Nephron progenitor cell (in vitro differentiated cells): ENCODE results near the gene KCNK13.

Source experiments
- DNase-seq: peaks from one replicate; pipeline ENCODE4 v3.0.0; 2021
- H3K27ac Mint-ChIP-seq: 2 replicates; pipeline ENCODE4 v1.8.0; 2021; ENCODE audit warnings: mild to moderate bottlenecking, moderate library complexity, mixed read lengths
- H3K27me3 Mint-ChIP-seq: 2 replicates; pipeline ENCODE4 v1.8.0; 2021; ENCODE audit warnings: mild to moderate bottlenecking, low read depth, mixed read lengths; ENCODE audit not compliant: poor library complexity
- H3K36me3 Mint-ChIP-seq: 2 replicates; pipeline ENCODE4 v1.8.0; 2021; ENCODE audit warnings: low read depth, mixed read lengths
- H3K4me1 Mint-ChIP-seq: 2 replicates; pipeline ENCODE4 v1.8.0; 2021; ENCODE audit warnings: mixed read lengths
- H3K4me3 Mint-ChIP-seq: 2 replicates; pipeline ENCODE4 v1.8.0; 2021; ENCODE audit warnings: mild to moderate bottlenecking, moderate library complexity, mixed read lengths
- H3K9me3 Mint-ChIP-seq: 2 replicates; pipeline ENCODE4 v1.8.0; 2021; ENCODE audit warnings: mild to moderate bottlenecking, moderate library complexity, mixed read lengths
- CTCF ChIP-seq: fragments of 200-600 bp; sonication (generic); IDR thresholded peaks from 2 replicates; pipeline ENCODE4 v1.5.0; 2021; ENCODE audit warnings: antibody characterized with exemption

KCNK13 gene

GRCh38 chr14:90107789-90108188 lies 46.0 kb downstream of the KCNK13 start:
- TF ChIP-seq CTCF, result no peak
- no peak overlapping the region for H3K4me3 Mint-ChIP-seq
- H3K36me3 Mint-ChIP-seq, result no peaks in the 10 kb centered on the region
- DNase-seq, result no peak
- H3K9me3 Mint-ChIP-seq, result peaks cover 4% of the 10 kb centered on the region
- no peaks in the 10 kb centered on the region for H3K4me1 Mint-ChIP-seq
- H3K27ac Mint-ChIP-seq, result no peak overlapping the region
- H3K27me3 Mint-ChIP-seq, result peaks cover 14% of the 10 kb centered on the region

GRCh38 chr14:90109858-90110257 lies 48.1 kb downstream of the KCNK13 start:
- DNase-seq, result no peak
- Mint-ChIP-seq H3K4me1 (no peaks in the 10 kb centered on the region), H3K27me3 (peaks cover 21% of the 10 kb centered on the region), H3K4me3 (no peak overlapping the region), H3K27ac (no peak overlapping the region), H3K9me3 (peaks cover 4% of the 10 kb centered on the region), H3K36me3 (no peaks in the 10 kb centered on the region)
- no peak for TF ChIP-seq CTCF

GRCh38 chr14:90111895-90112534 lies 50.2 kb downstream of the KCNK13 start:
- Mint-ChIP-seq H3K4me3 (no peak overlapping the region), H3K27me3 (peaks cover 15% of the 10 kb centered on the region), H3K27ac (no peak overlapping the region), H3K9me3 (peaks cover 4% of the 10 kb centered on the region), H3K4me1 (peaks cover 5% of the 10 kb centered on the region), H3K36me3 (no peaks in the 10 kb centered on the region)
- no peak for TF ChIP-seq CTCF
- no peak for DNase-seq

GRCh38 chr14:90114554-90114953 lies 52.8 kb downstream of the KCNK13 start:
- Mint-ChIP-seq H3K36me3 (no peaks in the 10 kb centered on the region), H3K4me1 (peaks cover 5% of the 10 kb centered on the region), H3K9me3 (peaks cover 4% of the 10 kb centered on the region), H3K27me3 (peaks cover 16% of the 10 kb centered on the region), H3K27ac (no peak overlapping the region), H3K4me3 (no peak overlapping the region)
- DNase-seq, result no peak
- TF ChIP-seq CTCF, result peak; percentile 18

GRCh38 chr14:90115780-90116179 lies 54.0 kb downstream of the KCNK13 start:
- no peak for TF ChIP-seq CTCF
- no peak overlapping the region for H3K4me3 Mint-ChIP-seq
- DNase-seq, result no peak
- peaks cover 6% of the 10 kb centered on the region for H3K9me3 Mint-ChIP-seq
- peaks cover 16% of the 10 kb centered on the region for H3K27me3 Mint-ChIP-seq
- H3K27ac Mint-ChIP-seq, result no peak overlapping the region
- H3K4me1 Mint-ChIP-seq, result peaks cover 7% of the 10 kb centered on the region
- no peaks in the 10 kb centered on the region for H3K36me3 Mint-ChIP-seq

- Mint-ChIP-seq H3K27ac (no peak overlapping the region), H3K4me1 (peaks cover 13% of the 10 kb centered on the region), H3K9me3 (peaks cover 6% of the 10 kb centered on the region), H3K27me3 (peaks cover 16% of the 10 kb centered on the region), H3K36me3 (no peaks in the 10 kb centered on the region), H3K4me3 (no peak overlapping the region)
- no peak for DNase-seq
- no peak for TF ChIP-seq CTCF
Observed at GRCh38 chr14:90116444-90116843, 54.6 kb downstream of the KCNK13 start.
